ENCODE results near the gene MESP1.

MESP1 gene

GRCh38 chr15:89780601-89781000, 29.6 kb upstream of the MESP1 start:
- no peak for DNase-seq

GRCh38 chr15:89778861-89779260, 27.8 kb upstream of the MESP1 start:
- DNase-seq = no peak

- no peak for DNase-seq
Observed at GRCh38 chr15:89777782-89778380, 26.8 kb upstream of the MESP1 start.

- DNase-seq = no peak
Observed at GRCh38 chr15:89777073-89777751, 26.2 kb upstream of the MESP1 start.

- peak; percentile 39 for DNase-seq
Observed at GRCh38 chr15:89776274-89777072, 25.4 kb upstream of the MESP1 start, which contains the start of gene MESP2. MESP2 (plus strand) TSS chr15:89776332; CDS start chr15:89776358, 26 bp downstream.

GRCh38 chr15:89775815-89776214, 24.8 kb upstream of the MESP1 start:
- no peak for DNase-seq

GRCh38 chr15:89774492-89774891, 23.4 kb upstream of the MESP1 start:
- DNase-seq = no peak

GRCh38 chr15:89772932-89773583, 22.0 kb upstream of the MESP1 start:
- no peak for DNase-seq

GRCh38 chr15:89770041-89770440, 19.0 kb upstream of the MESP1 start:
- no peak for DNase-seq

GRCh38 chr15:89769366-89769765, 18.3 kb upstream of the MESP1 start:
- no peak for DNase-seq

- no peak for DNase-seq
Observed at GRCh38 chr15:89768071-89768500, 17.0 kb upstream of the MESP1 start.

- no peak for DNase-seq
Observed at GRCh38 chr15:89767411-89767915, 16.4 kb upstream of the MESP1 start.

GRCh38 chr15:89766357-89767311, 15.6 kb upstream of the MESP1 start:
- no peak for DNase-seq

- no peak for DNase-seq
Observed at GRCh38 chr15:89765694-89766093, 14.6 kb upstream of the MESP1 start.

- no peak for DNase-seq
Observed at GRCh38 chr15:89761929-89762328, 10.9 kb upstream of the MESP1 start.

- DNase-seq = no peak
Observed at GRCh38 chr15:89761009-89761831, 10.2 kb upstream of the MESP1 start.

GRCh38 chr15:89760303-89761008, 9.4 kb upstream of the MESP1 start:
- peak; percentile 66 for DNase-seq

- DNase-seq = no peak
Observed at GRCh38 chr15:89759835-89760234, 8.8 kb upstream of the MESP1 start.

GRCh38 chr15:89758981-89759380, 7.9 kb upstream of the MESP1 start:
- DNase-seq = no peak

GRCh38 chr15:89758283-89758682, 7.2 kb upstream of the MESP1 start:
- no peak for DNase-seq
